Right atrium auricular region (tissue), 2 donors: ENCODE data around the gene FABP6. TPM values are rescaled to one million over a fixed set of nuclear protein-coding genes. Genes with fewer than 3 reads are reported as not detected.

Source experiments
- DNase-seq: peaks from one replicate; pipeline ENCODE4 v3.0.0-alpha.2; 2019; ENCODE audit warnings: low spot score
- H3K27ac ChIP-seq, 2 donors: fragments of 200-600 bp; sonication (generic); 1 replicate in 1 of 2; 2 replicates in 1 of 2; pipeline ENCODE4 v1.5.1; 2016 to 2019
- H3K27me3 ChIP-seq, 2 donors: fragments of 200-600 bp; sonication (generic); one replicate each; pipeline versions ENCODE4 v1.5.1 to v1.6.0; 2017 to 2019
- H3K36me3 ChIP-seq: fragments of 200-600 bp; sonication (generic); one replicate; pipeline ENCODE4 v1.5.1; 2016
- H3K4me1 ChIP-seq, 2 donors: fragments of 200-600 bp; sonication (generic); one replicate each; pipeline versions ENCODE4 v1.5.1 to v1.6.0; 2017 to 2019
- H3K4me3 ChIP-seq, 2 donors: fragments of 200-600 bp; sonication (generic); 1 replicate in 1 of 2; 2 replicates in 1 of 2; pipeline ENCODE4 v1.5.1; 2017 to 2019; ENCODE audit warnings: mild to moderate bottlenecking in 1 of 2, moderate library complexity in 1 of 2
- H3K9me3 ChIP-seq, 2 donors: fragments of 200-600 bp; sonication (generic); one replicate each; pipeline ENCODE4 v1.5.1; 2019
- total RNA-seq, 2 donors: library from RNA; depleted of rRNA; stranded (reverse); fragments of >200 nt; gene quantifications; one replicate each; pipeline ENCODE4 v1.1.0, GENCODE V29; 2016
- TF ChIP-seq, protein P1 (sequence below), 2 donors: fragments of 200-600 bp; sonication (generic); IDR thresholded peaks; one replicate each; pipeline ENCODE4 v1.5.1; 2019; ENCODE audit warnings: antibody characterized with exemption in 2 of 2

The FABP6 gene
- total RNA-seq, 2 donors from 2014 or later: not detected

DNA sequence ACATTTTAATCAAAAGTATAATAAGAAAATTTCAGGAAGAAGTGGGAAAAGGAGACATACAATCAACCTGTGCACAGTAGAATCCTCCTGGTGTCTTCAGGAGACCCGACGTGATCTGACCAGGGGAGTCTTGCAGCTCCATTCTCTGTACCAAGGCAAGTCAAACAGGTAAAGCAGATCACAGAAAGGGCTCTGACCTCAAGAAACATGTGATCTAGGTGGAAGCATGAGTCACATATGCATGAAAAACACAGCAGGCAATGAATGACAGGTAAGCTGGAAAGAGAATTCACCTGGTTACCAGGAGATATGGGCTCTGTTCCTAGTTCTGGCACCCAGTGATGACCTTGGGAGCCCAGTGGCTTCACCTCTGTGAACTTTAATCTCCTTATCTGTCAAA, 19.4 kb upstream of the FABP6 start:
- Histone ChIP-seq H3K9me3 (no peaks in the 10 kb centered on the region), H3K36me3 (no peaks in the 10 kb centered on the region), H3K27me3 (no peaks in the 10 kb centered on the region), H3K4me1 (peaks cover 0 to 4% of the 10 kb centered on the region in 2 donors), H3K27ac (no peak overlapping the region), H3K4me3 (no peak overlapping the region)
- no peak for DNase-seq
- TF ChIP-seq, protein P1, sequence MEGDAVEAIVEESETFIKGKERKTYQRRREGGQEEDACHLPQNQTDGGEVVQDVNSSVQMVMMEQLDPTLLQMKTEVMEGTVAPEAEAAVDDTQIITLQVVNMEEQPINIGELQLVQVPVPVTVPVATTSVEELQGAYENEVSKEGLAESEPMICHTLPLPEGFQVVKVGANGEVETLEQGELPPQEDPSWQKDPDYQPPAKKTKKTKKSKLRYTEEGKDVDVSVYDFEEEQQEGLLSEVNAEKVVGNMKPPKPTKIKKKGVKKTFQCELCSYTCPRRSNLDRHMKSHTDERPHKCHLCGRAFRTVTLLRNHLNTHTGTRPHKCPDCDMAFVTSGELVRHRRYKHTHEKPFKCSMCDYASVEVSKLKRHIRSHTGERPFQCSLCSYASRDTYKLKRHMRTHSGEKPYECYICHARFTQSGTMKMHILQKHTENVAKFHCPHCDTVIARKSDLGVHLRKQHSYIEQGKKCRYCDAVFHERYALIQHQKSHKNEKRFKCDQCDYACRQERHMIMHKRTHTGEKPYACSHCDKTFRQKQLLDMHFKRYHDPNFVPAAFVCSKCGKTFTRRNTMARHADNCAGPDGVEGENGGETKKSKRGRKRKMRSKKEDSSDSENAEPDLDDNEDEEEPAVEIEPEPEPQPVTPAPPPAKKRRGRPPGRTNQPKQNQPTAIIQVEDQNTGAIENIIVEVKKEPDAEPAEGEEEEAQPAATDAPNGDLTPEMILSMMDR (IDR thresholded peaks at IDR 0.05): no peak

DNA sequence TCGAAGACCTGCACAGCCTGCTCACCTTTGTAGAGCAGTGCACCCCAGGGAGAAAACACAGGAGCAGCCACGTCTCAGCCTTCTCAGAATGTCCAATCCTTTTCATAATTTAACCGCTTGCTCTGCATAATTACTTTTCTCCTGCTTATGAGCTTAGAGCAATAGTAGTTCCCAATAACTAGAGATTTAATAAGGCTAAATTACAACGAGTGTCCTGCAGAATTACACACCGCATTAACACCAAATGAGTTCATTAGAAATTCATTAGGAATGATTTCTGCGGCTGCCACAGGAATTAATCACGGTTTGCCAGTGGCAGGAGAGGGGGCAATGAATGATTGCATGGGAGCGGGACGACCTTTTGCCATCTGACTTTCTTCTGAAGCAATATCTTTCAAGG, 18.7 kb upstream of the FABP6 start:
- Histone ChIP-seq H3K36me3 (no peaks in the 10 kb centered on the region), H3K27me3 (no peaks in the 10 kb centered on the region), H3K27ac (no peak overlapping the region), H3K4me3 (no peak overlapping the region), H3K4me1 (peaks cover 0 to 4% of the 10 kb centered on the region in 2 donors), H3K9me3 (no peaks in the 10 kb centered on the region)
- no peak for DNase-seq
- TF ChIP-seq, protein P1 (IDR thresholded peaks at IDR 0.05): no peak

DNA sequence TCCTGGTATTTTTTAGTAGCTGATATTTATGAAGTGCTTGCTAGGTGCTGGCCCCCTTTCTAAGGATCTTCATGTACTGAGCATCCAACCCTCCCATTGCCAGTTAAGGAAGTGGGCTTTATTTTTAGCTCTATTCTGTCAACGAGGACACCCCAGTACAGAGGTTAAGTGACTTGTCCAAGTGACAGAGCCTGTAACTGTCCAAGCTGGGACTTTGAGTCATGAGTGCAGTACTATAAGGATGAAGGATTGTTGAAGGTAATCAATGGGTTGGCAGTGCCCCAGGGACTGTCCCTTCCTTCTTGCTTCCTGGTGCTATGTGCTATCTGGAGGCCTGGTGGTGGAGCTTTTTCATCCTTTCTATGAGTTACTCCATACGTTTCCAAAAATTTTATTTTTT, 18.0 kb upstream of the FABP6 start:
- H3K27ac ChIP-seq: peak overlapping the region in 1 of 2 donors; percentile 51
- no peaks in the 10 kb centered on the region for H3K36me3 ChIP-seq
- no peak for DNase-seq
- H3K9me3 ChIP-seq: no peaks in the 10 kb centered on the region
- TF ChIP-seq, protein P1 (IDR thresholded peaks at IDR 0.05): no peak
- H3K27me3 ChIP-seq: no peaks in the 10 kb centered on the region
- H3K4me1 ChIP-seq: peaks cover 0 to 4% of the 10 kb centered on the region in 2 donors
- no peak overlapping the region for H3K4me3 ChIP-seq

DNA sequence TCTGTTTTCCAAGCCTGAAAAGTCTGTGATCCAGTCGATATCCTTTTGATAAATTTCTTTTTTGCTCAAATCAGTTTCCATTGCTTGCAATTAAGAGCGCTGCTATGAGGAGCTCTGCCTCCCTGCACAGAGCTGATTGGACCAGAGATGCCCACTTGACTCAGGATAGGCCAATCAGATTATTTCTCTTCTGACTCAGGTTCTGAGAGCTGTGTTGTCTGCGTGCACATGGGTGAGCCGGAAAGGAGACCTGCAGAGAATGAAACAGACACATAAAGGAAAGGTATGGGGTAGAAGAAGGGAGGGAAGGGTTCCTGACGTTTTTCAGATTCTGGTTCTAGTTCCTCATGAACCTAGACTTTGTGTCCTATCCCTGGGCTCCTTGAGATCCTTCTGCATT, 15.8 kb upstream of the FABP6 start:
- no peak overlapping the region for H3K4me3 ChIP-seq
- DNase-seq: no peak
- no peaks in the 10 kb centered on the region for H3K36me3 ChIP-seq
- no peak overlapping the region for H3K27ac ChIP-seq
- H3K9me3 ChIP-seq: no peaks in the 10 kb centered on the region
- H3K4me1 ChIP-seq: peaks cover 0 to 4% of the 10 kb centered on the region in 2 donors
- TF ChIP-seq, protein P1 (IDR thresholded peaks at IDR 0.05): no peak
- H3K27me3 ChIP-seq: no peaks in the 10 kb centered on the region

GRCh38 chr5:160219356-160219755, 9.9 kb upstream of the FABP6 start:
- no peaks in the 10 kb centered on the region for H3K4me1 ChIP-seq
- no peaks in the 10 kb centered on the region for H3K27me3 ChIP-seq
- no peak overlapping the region for H3K27ac ChIP-seq
- TF ChIP-seq, protein P1 (IDR thresholded peaks at IDR 0.05): no peak
- no peak for DNase-seq
- no peak overlapping the region for H3K4me3 ChIP-seq
- no peaks in the 10 kb centered on the region for H3K36me3 ChIP-seq
- no peaks in the 10 kb centered on the region for H3K9me3 ChIP-seq

DNA sequence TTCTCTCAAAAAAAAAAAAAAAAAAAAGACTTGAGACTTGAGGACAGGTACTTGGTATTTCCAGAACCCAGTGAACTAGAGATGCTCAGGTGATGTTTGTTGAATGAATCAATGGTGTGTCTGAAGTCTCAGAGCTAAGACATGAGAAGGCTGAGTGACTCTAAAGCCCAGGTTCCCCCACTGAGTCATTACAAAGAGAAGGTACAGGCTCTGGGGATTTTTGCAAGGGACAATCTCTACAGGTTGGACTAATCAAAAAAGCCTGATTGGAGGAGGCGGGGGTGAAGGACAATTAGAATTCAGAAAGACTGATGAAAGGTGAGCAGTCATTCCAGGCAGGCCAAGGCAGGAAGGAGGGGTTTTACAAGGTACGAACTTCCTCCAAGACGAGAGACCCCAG, 8.2 kb upstream of the FABP6 start:
- Histone ChIP-seq H3K27me3 (no peaks in the 10 kb centered on the region), H3K27ac (no peak overlapping the region), H3K36me3 (no peaks in the 10 kb centered on the region), H3K4me1 (no peaks in the 10 kb centered on the region), H3K9me3 (no peaks in the 10 kb centered on the region), H3K4me3 (no peak overlapping the region)
- TF ChIP-seq, protein P1 (IDR thresholded peaks at IDR 0.05): no peak
- DNase-seq: no peak
